NCI-H146 treated with DMSO at 0.1 percent for 48 hours (cell line): Measurements from ENCODE around the gene TTC28.
"Not testable (repeated sequence)": the region's sequence is repeated elsewhere in the genome, so short reads cannot be mapped to it uniquely, and the experiment has no call there.

Experiments used
- DNase-seq: peaks from one replicate; lab custom pipeline; 2025; ENCODE audit not compliant: unreplicated experiment; lab: John Stamatoyannopoulos, UW

The TTC28 gene

DNA sequence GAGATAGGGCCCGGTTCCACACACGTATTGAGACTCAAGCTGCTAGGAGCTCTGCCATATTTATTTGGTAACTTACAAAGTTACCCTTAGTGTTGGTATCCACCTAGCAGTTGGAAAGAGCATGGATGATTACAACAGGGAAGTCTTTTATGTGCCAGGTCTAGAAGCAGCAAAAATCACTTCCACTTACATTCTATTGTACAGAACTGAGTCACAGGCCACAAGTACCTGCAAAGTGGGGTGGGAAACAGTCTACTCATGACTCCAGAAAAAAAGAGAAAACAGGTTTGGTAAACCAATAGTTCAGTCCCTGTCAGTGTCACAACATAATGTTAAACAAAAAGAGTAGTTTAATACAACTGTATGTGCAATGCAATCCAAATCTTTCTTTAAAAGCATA lies 480.9 kb downstream of the TTC28 start:
- DNase-seq, result no peak

DNA sequence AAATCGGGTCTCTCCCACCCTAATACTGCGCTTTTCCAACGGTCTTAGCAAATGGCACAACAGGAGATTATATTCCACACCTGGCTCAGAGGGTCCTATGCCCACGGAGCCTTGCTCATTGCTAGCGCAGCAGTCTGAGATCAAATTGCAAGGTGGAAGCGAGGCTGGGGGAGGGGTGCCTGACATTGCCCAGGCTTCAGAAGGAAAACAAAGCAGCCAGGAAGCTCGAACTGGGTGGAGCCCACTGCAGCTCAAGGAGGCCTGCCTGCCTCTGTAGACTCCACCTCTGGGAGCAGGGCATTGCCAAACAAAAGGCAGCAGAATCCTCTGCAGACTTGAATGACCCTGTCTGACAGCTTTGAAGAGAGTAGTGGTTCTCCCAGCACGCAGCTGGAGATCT lies 488.1 kb downstream of the TTC28 start:
- not testable (repeated sequence) for DNase-seq

DNA sequence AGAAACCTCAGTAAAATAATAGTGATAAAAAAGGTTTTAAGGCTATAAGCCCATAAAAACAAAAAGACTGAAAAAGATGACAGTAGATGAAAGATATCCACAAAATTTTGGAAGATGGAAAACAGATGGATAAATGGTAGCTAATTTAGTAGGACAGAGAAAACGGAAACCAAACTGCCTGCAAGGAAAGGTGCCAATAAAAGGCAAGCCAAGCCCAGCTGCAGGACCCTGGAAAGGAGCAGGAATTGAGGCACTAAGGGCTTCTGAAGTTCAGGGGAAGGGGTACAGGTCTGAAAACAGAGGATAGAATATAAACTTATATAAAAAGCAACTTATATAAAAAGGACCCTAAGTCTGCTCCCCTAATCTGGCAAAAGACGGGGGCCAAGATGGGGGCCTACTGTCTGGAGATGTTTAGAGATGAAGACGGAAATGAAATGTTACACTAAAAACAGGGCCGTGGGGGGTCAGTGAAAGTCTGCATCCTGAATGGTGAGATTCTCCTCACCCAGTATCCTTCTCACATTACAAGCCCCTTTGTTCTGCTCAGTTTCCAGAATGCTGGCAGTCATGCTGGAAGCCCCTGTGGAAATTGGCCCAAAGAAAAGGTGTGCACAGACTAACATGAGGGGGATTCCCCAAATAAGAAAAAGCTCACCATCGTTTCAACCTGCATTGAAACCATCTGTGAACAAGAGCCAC lies 491.3 kb downstream of the TTC28 start:
- DNase-seq, result no peak

- DNase-seq, result no peak
Measured at GRCh38 chr22:28187612-28188011, 492.0 kb downstream of the TTC28 start.

GRCh38 chr22:28186641-28187040 lies 493.0 kb downstream of the TTC28 start:
- DNase-seq, result no peak

GRCh38 chr22:28185130-28185529 lies 494.5 kb downstream of the TTC28 start:
- DNase-seq, result no peak

DNA sequence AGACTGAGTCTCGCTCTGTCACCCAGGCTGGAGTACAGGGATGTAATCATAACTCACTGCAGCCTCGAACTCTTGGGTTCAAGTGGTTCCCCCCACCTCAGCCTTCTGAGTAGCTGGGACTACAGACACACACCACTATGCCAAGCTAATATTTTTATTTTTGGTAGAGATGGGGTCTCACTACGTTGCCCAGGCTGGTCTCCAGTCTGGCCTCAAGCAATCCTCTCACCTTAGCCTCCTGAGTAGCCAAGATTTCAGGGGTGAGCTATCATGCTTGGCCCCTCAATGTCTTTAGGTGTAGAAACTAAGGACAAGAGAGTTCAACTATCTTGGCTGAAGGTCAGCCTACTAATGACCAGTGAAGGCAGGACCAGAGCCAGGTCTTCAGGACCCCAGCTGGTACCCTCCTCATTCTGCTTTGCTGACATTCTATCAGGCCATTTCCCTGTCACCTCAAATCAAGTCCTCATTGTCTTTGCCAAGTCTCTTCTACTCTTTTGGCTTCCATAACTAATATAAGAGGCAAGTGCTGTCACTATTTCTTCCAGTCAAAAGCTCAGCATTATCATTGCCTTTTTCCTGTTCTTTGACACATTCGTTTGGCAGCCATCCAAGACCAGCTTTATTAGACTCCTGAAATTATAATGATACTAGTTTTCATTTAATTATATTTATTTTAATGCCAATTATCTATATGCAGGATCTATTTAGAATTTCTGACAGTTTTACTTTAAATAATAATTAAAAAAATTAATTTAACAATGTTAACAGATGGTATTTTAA lies 496.4 kb downstream of the TTC28 start:
- DNase-seq, result no peak

- no peak for DNase-seq
Measured at GRCh38 chr22:28180804-28181731, 498.6 kb downstream of the TTC28 start.

DNA sequence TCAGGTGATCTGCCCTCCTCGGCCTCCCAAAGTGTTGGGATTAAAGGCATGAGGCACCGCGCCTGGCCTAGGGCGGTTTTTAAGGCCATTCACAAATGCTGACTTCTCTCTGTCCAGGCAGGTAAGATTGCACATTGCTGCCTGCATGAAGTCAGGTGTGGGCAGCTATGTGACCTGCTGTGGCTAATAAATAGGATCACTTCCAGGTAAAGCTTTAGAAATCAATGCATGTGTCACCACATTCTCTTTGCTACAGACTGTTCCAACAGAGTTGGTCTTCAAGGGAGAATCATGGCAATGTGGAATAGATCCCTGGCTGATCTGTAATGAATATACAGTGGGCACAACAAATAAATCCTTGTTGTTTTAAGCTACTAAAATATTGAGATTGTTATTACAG lies 500.2 kb downstream of the TTC28 start:
- DNase-seq, result no peak

- no peak for DNase-seq
Measured at GRCh38 chr22:28175730-28176492, 503.7 kb downstream of the TTC28 start.

GRCh38 chr22:28174509-28174908 lies 505.1 kb downstream of the TTC28 start:
- DNase-seq, result no peak

DNA sequence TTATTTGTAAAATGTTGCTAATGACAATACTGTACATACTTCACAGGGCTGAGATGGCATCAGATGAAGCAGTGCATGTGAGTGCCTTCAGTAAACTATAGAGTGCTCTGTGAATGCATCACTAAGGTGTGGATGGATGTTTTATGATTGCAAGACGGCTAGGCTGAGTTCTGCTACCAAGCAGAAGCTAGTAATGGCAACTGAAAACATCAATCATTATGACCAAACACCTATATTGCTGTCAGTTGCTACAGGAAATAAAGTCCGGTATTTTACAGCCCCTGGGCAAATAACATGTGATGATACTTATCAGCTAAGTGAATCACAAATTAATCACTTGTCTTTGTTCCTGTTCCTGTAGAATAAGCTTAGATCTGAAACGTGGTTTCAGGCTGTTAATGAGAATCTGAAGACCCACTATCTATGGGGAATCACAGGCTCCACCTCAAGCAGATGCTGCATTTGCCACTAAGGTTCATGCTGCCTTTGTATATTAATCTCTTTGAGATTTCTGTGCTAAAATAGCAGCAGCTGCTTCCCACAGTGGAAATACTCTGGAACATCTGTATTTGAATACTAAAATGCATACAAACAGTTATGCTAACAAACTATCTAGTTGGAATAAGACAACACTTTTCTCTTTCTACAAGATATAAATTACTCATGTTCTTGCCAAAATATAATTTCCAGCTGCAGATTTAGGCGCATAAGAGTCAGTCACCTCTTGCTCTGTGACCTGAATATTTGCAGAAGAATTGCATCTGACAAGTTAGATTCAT lies 506.6 kb downstream of the TTC28 start:
- peak; percentile 48 for DNase-seq

- no peak for DNase-seq
Measured at GRCh38 chr22:28171712-28172111, 507.9 kb downstream of the TTC28 start.

- DNase-seq, result no peak
Measured at GRCh38 chr22:28171115-28171514, 508.5 kb downstream of the TTC28 start.

DNA sequence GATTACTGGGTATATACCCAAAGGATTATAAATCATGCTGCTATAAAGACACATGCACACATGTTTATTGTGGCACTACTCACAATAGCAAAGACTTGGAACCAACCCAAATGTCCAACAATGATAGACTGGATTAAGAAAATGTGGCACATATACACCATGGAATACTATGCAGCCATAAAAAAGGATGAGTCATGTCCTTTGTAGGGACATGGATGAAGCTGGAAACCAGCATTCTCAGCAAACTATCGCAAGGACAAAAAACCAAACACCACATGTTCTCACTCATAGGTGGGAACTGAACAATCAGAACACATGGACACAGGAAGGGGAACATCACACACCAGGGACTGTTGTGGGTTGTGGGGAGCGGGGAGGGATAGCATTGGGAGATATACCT lies 510.3 kb downstream of the TTC28 start:
- not testable (repeated sequence) for DNase-seq

GRCh38 chr22:28155808-28156207 lies 523.8 kb downstream of the TTC28 start:
- DNase-seq, result no peak

- no peak for DNase-seq
Measured at GRCh38 chr22:28154861-28155260, 524.8 kb downstream of the TTC28 start.

- no peak for DNase-seq
Measured at GRCh38 chr22:28151151-28151816, 528.4 kb downstream of the TTC28 start.

DNA sequence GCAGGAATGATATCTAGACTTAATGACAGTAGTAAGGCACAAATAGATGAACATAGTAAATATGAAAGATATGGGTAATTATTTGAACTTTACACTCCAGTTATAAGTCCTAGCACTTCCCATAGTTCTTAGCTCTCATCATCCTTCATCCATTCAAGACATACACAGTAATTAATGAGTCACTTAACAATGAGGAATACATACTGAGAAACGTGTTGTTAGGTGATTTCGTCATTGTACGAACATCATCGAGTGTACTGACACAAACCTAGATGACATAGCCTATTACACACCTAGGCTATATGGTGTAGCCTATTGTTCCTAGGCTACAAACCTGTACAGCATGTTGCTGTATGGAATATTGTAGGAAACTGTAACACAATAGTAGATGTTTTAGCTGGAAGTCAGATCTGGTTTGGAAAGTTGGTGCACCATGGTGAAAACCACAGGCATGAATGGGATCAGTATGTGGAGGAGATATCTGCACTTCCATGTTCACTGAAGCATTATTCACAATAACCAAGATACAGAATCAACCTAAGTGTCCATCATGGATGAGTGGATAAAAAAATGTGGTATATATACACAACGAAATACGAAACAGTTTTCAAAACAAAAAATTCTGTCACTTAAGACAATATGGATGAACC lies 530.7 kb downstream of the TTC28 start:
- DNase-seq, result no peak
